Fibroblast of gingiva (primary cell): ENCODE results near the gene CORO7.

Experiments
- DNase-seq: peaks from one replicate; pipeline ENCODE4 v3.0.0-alpha.2; 2011; ENCODE audit warnings: low read depth

CORO7 gene

DNA sequence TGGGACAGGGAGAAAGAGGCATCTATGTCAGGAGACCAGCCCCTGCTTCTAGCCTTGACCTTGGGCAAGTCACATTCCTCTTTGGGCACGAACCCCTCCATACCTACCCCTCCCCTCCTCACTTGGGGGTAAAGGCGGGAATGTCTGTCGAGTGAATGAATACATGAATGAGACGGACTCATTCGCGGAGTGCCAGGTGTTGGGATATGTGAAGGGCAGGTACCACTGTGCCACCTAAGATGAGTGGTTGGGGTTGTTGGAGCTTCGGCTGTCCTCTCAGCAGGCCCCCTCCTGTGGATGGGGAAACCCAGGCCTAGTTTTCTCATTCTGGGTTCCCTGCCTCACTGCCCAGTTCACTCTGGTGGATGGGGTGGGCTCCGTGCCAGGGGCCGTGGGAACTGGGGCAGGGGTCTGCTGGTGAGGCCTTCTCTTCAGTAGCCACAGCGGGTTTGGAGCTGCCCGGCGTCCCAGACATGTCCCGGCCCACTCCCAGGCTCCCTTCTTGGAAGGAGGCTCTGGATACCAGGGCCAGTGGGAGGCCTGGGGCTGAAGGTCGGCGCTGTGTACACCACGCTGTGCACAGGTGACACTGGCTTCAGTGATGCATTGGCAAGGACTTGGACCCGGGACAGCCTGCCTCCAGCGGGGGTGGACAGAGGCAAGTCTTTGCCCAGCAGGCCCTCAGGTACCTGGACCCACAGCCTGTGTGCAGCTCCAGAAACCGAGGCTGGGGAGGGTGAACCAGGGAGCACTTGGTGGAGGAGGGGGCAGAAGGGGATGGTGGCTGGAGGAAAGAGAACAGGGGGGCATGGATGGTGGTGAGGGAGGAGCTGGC is 94.9 kb downstream of the CORO7 start:
- no peak for DNase-seq

DNA sequence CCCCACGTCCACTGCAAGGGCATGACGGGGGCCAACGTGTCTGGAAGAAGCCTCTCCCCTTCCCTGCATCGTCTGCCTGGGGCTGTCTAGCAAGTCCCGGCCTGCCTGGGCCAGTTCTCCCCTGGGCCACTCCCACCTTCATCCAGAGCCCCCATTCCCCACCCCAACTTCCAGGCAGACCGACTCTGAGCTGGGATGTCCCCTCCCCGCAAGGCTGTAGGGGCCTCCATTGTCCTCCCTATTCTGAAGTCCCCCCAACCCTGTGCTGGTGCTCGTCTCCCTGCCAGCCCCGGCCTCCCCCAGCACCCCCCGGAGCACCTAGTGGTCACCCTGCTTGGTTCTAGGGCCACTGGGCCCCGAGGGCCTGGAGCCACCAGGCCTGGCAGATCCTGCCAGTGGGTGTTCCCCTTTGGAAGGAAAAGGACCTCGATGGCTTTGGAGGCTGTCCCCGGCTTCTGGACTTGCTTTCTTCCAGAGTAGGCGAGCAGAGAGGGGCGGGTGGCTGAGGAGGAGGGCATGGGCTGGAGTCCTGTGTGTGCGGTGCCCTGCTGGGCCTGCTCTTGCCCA is 95.7 kb downstream of the CORO7 start:
- DNase-seq: no peak

DNA sequence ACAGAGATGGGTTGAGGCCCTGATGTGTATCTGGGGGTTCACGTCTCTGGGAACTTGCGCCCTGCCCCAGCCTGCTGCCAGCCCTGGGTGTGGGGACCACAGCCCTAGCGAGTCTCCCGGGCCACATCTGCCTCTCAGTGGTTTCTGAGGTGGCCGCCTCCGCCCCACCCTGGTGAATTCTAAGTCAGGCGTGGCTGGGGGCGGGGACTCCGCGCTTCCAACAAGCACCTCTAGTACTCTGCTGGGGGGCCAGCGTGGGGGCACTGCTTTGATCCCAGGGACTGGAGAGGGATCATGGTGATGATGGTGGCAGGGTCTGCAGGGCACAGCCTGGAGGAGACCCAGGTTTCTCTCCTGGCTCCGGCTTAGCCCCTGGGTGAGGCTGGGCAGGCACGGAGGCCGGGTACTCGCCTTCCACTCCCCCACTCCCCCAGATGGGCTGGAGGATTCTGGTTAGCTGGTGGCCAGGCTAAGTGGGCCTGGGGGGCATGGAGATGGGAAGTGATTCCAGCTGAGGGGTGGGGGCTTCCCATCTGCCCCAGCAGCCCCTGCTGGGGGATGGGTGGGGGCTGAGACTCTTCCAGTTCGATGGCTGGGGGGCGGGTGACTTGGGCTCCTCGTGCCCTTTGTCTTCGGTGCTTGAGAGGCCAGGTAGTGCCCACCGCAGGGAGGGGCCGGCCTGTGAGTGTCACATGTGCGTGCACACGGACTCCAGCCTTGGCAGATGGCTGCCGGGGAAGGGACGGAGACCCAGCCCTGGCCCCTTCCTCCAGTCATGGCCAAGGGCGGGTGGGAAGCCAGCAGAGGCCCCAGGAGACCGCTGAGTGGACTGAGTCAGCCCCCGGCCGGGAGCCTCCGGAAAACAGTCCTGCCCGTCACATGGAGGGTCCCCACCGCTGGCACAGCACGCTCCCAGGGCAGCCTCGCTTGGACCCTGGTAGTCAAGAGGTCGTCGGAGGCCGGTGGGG is 96.7 kb downstream of the CORO7 start:
- no peak for DNase-seq

DNA sequence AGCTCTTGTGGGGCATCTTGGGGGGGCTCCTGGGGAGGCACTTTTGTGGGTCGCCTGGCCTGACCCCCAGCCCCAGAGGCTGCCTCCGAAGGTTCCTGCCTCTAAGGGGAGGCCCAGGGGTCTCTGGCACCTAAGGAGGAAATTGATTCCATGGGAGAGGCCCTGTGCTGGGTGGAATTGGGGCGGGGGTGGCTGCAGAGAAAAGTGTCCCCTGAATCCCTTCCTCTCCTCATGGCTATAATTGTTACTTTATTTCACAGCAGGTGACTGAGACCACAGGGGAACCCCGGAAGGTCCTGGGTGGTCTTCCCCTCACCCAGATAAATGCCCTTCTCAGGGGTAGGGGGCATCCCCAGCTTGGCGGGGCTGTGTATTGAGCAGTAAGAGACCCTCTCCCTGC is 97.4 kb downstream of the CORO7 start:
- no peak for DNase-seq

DNA sequence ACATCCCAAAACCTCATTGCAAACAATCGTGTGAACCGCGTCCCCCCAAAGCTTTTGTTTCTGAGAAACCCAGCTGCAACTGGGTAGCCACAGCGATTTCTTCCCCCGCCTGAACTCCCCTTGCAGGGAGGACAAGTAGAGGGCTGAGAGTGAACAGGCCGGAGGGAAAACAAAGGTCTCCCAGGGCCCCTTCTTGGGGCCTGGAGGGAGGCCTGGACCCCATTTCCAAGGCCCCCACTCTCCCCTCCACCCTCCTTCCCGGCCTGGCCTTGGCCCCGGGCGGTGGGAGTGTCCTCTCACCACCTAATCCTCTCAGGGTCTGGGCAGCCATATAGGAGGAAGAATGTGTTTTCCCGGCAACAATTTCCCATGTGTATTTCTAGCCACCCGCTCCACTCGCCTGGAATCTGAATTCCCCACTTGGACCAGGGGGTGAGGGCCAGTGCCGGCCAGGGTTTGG is 97.9 kb downstream of the CORO7 start:
- no peak for DNase-seq

DNA sequence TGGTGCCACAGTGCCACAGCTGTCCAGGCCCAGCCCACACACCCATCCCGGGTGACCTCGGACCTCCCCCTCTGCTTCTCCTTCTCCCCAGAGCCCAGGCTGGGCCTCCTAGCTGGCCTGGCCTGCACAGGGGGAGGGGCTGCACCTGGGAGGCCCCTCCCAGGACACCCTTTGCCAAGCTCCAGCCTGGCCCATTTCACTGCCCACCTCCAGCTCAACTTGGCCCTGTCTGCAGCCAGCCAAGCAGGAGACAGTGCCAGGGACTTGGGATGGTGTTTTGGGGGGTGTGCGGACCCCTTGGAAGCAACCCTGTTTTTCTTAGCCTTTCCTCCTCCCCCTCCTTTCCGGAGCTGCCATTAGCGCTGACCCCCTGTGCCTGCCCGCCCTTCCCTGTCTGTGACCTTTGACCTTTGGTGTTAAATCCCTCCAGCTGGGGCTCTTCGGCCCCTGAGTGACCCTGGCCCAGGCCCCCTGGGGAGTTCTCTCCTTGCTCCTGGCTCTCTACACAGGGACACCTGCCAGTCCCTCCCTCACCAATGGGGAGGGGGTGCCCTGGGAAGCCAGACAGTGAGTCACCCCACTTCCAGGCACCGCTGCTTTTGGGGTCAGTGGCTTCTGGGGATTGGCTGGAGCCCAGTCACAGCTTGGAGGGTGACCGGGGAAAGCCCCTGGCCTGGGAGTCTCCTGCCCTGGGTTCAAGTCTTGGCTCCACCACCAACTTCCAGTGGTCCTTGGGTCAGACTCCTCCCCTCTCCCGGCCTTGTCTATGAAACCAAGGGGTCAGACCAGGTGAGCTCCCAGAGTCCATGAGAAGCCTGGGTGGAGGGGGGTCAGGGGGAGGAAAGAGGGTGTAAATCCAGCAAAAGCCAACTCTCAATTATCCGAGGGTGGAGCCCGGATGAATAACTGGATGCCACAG is 98.6 kb downstream of the CORO7 start:
- no peak for DNase-seq

DNA sequence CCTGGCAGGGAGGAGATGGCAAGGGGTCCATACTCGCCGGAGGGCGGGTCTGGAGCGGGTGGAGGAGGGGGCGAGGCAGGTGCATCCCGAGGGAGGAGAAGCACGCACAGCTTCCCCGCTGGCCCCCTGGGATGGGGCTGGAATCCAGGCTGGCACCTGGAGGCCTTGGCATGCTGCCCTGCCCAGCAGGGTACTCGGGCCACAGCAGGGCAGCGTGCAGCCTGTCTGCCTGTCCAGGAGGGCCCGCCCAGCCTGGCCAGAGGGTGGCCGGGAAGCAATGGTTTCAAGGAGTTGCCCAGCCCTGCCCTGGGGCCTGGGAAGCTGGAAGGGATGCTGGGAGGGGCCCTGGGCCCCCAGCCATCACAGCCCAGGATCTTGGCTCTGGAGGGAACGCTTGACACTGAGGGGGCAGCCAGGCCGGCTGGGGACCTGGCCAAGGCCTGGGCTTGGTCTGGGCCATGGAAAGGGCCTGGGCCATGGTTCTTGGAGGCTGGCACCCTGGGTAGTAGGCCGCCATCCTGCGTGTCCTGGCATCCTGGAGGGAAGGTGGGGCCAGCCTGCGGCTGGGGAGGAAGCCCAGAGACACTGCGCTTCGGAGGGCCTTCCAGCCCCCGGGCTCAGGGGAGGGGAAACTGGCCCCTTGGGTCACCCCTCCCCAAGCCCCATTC is 99.4 kb downstream of the CORO7 start:
- peak; percentile 61 for DNase-seq

DNA sequence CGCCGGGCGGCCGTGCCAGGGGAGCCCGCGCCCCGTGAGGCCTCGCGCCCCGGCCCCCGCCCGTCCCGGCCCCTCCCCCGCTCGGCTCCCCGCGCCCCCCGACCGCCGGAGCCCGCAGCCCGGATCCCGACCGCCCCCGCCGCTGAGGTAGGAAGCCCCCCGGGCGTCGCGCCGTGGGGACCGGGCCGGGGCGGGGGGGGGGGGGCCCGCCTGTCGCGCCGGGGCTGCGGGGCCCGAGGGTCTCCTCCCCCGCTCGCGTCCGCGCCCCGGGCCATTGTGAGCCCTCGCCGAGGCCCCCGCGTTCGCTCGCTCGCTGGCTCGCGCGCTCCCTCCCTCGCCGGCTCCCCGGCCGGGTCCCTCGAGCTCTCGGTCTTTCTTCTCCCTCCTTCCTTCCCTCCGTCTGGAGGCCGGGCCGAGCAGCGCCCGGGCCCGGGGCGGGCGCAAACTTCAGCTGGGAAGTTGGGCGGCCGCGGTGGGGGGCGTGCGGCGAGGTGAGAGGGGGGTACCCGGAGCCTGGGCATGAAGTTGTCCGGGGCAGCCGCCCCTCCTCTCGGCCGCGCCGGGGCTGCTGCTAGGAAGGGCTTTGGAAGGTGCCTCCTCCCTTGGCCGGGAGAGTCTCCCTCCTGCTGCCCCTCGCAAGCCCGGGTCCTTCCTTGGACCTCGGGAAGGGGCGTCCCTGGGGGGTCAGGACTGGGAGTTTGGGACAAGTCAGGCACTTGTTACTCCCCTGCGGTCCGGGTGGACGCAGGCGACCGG is 100.1 kb downstream of the CORO7 start:
- no peak for DNase-seq

DNA sequence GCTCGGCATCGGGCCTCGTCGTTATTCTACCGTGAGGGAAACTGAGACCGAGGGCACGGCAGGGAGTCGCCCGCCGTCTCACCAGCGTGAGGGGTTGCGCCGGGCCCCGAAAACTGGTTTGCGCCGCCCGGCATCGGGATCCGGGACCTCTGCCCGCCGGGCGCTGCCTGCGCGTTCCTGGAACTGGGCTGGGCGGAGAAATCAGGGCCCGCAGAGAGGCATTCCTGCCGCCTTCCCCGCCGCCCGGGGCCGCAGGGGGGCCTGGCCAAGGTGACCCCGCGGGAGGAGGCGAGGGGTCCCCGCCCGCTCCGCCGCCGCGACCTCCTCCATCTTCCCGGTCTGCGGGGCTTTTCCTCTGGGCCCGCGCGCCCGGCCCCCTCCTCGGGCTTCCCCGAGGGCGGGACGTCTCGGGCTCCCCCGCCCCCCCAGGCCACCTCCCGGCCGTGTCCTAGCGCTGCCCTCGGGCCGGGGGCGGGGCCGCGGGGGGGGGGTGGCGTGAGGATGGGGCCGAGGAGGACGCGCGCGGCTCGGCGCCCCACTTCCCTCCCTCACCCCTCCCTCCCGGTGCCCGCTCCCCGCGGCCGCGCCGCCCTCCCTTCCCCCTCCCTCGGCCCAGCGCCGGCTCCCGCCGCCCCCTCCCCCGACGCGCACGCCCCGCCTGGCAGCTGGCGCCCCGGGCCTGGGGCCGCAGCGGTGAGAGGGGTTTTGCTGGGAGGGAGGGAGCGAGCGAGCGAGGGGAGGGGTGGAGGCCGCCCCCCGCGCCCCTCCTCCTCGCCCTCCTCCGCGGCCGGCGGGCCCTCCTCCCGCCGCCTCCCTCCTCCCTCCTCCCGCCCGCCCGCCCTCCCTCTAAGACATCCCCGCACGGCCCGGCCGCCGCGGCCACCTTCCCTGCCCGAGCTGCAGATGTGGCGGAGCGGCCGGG is 100.9 kb downstream of the CORO7 start, which contains the start of gene GLIS2:
Gene GLIS2 (plus strand): TSS at position 882 of the 922 bp plus-strand sequence. CDS start 16,214 bp downstream, outside the sequence.
- peak; percentile 87 for DNase-seq

DNA sequence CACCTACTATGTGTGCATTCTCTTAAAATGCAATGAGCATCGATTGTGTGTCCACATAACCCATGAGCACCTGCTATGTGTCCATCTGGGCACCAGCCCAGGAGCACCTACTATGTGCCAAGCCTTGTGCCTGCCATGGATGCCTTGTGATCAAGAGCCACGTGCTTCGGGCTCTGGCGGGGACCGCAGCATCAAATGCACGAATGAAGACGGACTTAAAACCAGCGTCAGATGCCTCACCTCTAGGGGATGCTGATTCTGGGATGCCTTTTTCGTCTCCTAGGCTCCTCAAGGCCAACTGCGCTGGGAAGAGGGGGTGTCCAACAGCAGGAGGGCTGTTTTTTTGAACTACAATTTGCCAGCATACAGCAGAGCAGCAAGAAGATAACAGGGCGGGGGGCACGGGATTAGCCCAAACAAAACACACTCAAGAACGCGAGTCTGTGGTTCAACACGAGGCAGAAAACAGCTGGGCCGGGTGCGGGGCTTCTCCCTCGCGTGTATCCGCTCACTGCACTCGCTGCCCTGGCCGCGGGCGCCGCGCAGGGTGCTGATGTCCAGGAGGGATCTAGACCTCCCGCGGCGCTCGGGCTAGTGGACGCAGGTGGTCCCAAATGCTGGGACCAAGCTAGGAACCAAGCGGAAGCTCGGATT is 101.7 kb downstream of the CORO7 start:
- no peak for DNase-seq

DNA sequence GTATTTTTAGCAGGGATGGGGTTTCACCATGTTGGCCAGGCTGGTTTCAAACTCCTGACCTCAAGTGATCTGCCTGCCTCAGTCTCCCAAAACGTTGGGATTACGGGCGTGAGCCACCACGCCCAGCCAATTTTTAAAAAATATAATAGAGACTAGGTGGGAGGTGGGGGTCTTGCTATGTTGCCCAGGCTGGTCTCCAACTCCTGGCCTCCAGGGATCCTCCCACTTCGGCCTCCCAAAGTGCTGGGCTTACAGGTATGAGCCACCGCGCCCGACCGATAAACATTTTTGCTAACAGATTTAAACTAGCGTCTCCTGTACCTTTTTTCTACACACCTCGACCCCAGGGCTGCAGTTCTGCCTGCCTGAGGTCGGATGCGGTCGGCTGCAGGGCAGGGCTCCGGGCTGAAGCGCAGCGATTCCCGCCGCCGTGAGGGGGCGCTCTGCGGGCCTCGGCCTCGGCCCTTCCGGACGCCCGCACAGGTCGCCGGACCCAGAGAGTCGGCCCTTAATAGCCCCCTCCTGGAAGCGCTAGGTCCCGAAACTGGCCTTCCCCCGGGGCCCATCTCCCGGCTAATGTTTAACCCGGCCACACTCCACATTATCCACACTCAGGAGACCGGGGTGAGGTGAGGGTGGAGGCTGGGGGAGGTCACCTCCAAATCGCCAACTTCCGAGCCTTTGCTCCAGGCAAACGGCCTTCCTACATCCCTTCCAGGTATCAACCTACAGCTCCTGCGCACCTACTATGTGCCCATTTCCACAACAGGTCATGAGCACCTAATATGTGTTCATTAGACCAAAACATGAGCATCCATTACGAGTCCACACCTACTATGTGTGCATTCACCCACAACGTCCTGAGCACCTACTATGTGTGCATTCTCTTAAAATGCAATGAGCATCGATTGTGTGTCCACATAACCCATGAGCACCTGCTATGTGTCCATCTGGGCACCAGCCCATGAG is 102.5 kb downstream of the CORO7 start:
- DNase-seq: no peak

DNA sequence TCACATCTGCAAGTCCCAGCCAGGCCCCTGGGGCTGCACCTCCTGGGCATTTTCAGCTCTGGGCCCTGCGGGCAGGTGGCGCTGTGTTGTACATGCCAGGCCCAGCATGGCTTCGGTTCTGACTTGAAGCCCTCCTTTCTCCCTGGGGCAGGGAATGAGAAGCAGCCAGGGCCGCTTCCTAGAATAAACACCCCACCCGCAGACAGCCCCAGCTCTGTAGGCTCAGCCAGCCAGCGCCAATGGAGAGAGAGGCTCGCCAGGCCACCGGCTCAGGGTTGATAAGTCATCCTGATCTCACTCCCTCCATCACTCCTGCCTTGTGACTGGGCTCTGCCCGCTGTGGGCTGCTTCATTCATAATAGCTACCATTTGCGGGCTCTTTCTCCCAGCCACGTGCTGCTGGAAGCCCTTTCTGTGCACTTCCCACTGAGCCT is 106.5 kb downstream of the CORO7 start:
- DNase-seq: peak; percentile 70

DNA sequence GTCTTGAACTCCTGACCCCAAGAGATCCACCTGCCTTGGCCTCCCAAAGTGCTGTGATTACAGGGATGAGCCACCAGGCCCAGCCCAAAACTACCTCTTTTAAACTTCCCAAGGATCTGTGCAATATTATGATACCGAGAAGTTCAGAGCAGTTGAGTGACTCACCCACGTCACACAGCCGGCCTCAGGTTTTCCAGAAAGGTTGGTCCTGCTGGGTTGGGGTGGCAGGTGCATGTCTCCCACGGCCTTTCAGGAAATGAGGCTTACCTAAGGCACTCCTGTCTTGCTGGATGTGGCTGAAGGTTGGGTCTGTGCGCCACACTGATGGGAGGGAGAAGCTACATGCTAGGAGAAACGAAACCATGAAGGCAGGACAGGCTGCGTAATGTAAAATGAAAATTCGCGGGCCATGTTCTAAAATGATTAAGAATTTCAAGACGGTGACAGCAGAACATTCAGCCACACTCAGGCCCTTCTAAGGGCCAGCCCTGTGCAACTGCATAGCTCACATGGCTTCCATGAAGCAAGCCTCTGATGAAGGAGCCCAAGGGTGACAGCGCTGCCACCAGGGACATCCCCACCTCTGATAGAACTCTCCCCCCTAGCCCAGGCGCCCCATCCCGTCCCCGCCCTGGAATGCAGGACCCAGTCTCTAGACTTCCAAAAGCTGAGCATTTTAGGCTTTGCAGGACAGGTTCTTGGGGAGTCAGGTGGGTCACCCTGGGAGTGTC is 107.1 kb downstream of the CORO7 start:
- no peak for DNase-seq

DNA sequence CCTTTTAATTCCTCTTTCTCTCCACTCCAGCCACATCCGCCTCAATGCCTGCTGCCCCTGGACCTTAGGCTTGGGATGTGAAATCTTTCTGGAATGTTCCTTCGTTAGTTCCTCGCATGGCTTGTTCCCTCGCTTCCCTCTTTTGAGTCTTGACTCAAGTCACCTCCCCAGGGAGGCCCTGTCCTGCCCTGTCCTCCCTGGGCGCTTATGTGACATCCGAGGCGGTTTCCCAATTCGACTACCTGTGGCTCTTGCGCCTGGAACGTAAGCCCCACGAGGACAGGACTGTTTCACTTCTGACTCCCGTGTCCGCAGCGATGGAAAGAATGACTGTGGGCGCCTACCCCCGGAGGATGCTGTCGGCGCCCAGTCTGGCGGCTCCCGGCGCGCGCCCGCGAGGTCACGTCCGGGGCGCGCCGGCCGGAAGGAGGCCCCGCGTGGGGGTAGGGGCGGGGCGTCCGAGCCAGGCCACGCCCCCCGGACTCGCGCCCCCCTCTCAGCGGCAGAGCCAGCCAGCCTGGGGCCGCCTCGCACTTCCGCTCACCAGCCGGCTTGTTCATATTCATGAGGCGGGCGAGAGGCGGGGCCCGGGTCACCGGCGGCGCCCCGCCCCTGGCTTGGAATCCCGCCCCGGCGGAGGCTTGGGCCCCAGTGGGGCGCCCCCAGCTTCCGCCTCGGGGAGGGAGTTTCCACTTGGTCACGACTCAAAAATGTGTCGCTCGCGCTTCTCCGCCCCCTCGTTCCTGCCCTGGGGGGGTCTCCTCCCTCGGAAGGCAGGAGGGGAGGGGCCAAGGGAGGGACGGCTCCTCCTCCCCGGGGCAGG is 109.0 kb downstream of the CORO7 start:
- peak; percentile 94 for DNase-seq

DNA sequence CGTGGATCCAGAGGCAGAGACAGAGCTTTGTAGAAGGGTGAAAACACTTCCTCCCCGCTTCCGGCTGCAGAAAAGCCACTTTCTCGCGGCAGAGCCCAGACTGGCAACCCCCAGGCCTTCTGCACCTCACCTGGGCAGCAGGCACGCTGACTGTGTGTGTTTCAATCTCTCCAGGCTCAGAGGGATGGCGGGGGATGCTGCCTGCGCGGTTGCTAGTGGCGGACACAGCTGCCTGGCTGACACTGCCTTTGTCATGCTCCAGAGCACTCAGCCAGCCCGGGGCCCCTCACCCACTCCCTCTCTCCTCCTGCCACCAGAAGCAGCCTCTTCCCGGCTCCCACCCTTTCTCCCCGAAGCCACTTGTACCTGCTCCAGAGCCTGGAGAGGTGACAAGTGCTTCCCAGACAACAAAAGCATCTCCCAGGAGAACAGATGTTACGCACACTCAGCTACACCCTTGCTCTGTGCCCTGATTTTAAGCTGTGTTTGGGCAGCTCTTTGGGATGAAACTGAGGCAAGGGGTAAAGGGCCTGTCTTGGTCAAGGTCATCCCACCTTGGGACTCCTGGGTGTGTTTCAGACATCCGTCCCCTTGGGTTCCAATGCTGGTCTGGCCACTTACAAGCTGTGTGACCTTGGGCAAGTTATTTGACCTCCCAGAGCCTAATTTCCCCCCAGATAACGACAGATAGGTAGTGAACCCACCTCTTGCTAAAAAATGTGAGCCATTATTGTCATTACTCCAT is 109.8 kb downstream of the CORO7 start:
- no peak for DNase-seq
